Right renal cortex interstitium (tissue), 3 donors: ENCODE data around the gene APEX1. TPM values are rescaled to one million over a fixed set of nuclear protein-coding genes. Genes with fewer than 3 reads are reported as not detected.
"Not testable (repeated sequence)": the region's sequence is repeated elsewhere in the genome, so short reads cannot be mapped to it uniquely, and the experiment has no call there.

ENCODE experiments used
- DNase-seq, 3 donors: peaks; one replicate each; pipeline ENCODE4 v3.0.0-alpha.2; 2013; ENCODE audit warnings: low read depth in 3 of 3, low spot score in 2 of 3
- polyA plus RNA-seq, 3 donors: library from polyadenylated mRNA; unstranded; fragments of 120-200 nt; gene quantifications; one replicate each; pipeline ENCODE4 v1.2.1, GENCODE V29; 2013; ENCODE audit not compliant: insufficient read length in 3 of 3

The APEX1 gene
- polyA plus RNA-seq, 3 donors = 315 to 334 (median 325) TPM

GRCh38 chr14:20472536-20473169 lies 17.6 kb downstream of the APEX1 start:
- DNase-seq = no peak

GRCh38 chr14:20476776-20477175 lies 21.8 kb downstream of the APEX1 start:
- no peak for DNase-seq

GRCh38 chr14:20477211-20477876 lies 22.3 kb downstream of the APEX1 start:
- DNase-seq = no peak

GRCh38 chr14:20478894-20479293 lies 23.9 kb downstream of the APEX1 start:
- DNase-seq = no peak

- DNase-seq = no peak
These were observed 27.4 kb downstream of the APEX1 start for GRCh38 chr14:20482382-20482781.

- DNase-seq = no peak
These were observed 30.9 kb downstream of the APEX1 start for GRCh38 chr14:20485900-20486299.

- DNase-seq = no peak
These were observed 31.8 kb downstream of the APEX1 start for GRCh38 chr14:20486684-20487395.

- DNase-seq = no peak
These were observed 32.3 kb downstream of the APEX1 start for GRCh38 chr14:20487396-20487725.

GRCh38 chr14:20489093-20489994 lies 34.3 kb downstream of the APEX1 start:
- DNase-seq = no peak

GRCh38 chr14:20490563-20490962 lies 35.5 kb downstream of the APEX1 start:
- no peak for DNase-seq

- DNase-seq = no peak
These were observed 37.5 kb downstream of the APEX1 start for GRCh38 chr14:20492486-20492885.

- DNase-seq = no peak
These were observed 38.6 kb downstream of the APEX1 start for GRCh38 chr14:20493634-20494033.

- DNase-seq = no peak
These were observed 40.1 kb downstream of the APEX1 start for GRCh38 chr14:20494935-20495766.

GRCh38 chr14:20498622-20499021 lies 43.6 kb downstream of the APEX1 start:
- no peak for DNase-seq

GRCh38 chr14:20499108-20499507 lies 44.1 kb downstream of the APEX1 start:
- no peak for DNase-seq

GRCh38 chr14:20499881-20500280 lies 44.9 kb downstream of the APEX1 start:
- no peak for DNase-seq

- no peak for DNase-seq
These were observed 46.3 kb downstream of the APEX1 start for GRCh38 chr14:20501346-20501745.

- no peak for DNase-seq
These were observed 48.9 kb downstream of the APEX1 start for GRCh38 chr14:20503898-20504297.

- not testable (repeated sequence) for DNase-seq
These were observed 51.2 kb downstream of the APEX1 start for GRCh38 chr14:20506276-20506675.

GRCh38 chr14:20506752-20507151 lies 51.7 kb downstream of the APEX1 start:
- DNase-seq = not testable (repeated sequence)
